HG03060 (cell line): ENCODE measurements around the gene MEIOB.
"Not testable (repeated sequence)": the region's sequence is repeated elsewhere in the genome, so short reads cannot be mapped to it uniquely, and the experiment has no call there.

ENCODE experiments used
- ATAC-seq: cut with Tn5 transposase; IDR thresholded peaks from one replicate; pipeline ENCODE4 v1.9.1; 2021; ENCODE audit warnings: low read depth, moderate number of reproducible peaks; ENCODE audit not compliant: unreplicated experiment

Gene MEIOB

GRCh38 chr16:1907226-1907860 is 35.4 kb upstream of the MEIOB start:
- ATAC-seq: no peak

DNA sequence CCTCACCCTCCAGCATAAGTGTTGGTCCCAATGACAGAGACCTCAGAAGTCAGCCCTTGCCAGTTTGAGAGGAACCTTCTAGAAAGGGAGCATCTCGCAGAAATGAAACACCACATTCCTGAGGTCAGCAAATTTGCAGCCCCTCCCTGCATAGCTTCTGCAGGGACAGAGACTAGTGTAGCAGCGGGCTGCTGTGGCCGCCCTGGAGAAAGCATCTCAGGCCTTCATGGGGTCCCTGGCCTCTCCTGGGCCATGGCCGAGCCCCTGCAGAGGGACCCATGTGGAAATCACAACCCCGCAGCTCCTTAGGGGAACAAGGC is 34.8 kb upstream of the MEIOB start:
- ATAC-seq: no peak

GRCh38 chr16:1906055-1906845 is 34.3 kb upstream of the MEIOB start:
- no peak for ATAC-seq

GRCh38 chr16:1903845-1904840 is 32.2 kb upstream of the MEIOB start:
- no peak for ATAC-seq

- no peak for ATAC-seq
Measured at GRCh38 chr16:1903220-1903574, 31.2 kb upstream of the MEIOB start.

DNA sequence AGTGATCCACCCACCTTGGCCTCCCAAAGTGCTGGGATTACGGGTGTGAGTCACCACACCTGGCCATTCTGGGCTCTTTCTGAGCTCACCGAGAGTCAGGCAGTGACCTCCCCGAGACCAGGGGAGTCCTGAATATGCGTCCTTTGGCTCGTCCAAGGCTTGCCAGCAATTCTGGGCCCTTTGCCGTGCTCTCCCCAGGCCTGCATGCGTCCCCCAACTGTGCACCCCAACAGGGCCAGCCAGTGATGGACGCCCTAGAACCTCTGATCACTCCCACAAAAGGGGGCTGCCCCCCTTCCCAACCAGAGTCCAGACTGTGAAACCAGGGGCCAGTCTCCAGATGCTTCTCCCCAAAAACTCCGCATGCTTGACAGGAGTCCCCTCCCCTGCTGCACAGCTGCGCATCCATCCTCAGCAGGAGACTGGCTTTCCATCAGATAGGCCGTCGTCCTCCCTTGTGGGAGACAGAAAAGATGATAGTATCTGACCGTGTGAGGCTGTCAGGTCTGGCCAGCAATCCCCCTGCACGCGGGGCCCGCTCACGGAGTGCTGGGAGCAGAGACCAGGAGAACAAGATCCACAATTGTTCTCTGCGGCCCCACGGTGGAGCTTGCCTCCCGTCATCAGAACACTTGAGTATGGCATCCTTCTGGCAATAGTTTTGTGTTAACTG is 30.7 kb upstream of the MEIOB start:
- no peak for ATAC-seq

GRCh38 chr16:1900452-1900774 is 28.4 kb upstream of the MEIOB start:
- ATAC-seq: no peak

GRCh38 chr16:1899641-1900451 is 27.9 kb upstream of the MEIOB start:
- no peak for ATAC-seq

GRCh38 chr16:1897692-1898091 is 25.7 kb upstream of the MEIOB start:
- ATAC-seq: not testable (repeated sequence)

GRCh38 chr16:1895949-1896675 is 24.1 kb upstream of the MEIOB start:
- ATAC-seq: no peak

GRCh38 chr16:1895068-1895467 is 23.1 kb upstream of the MEIOB start:
- no peak for ATAC-seq

GRCh38 chr16:1890708-1891050 is 18.7 kb upstream of the MEIOB start:
- no peak for ATAC-seq

DNA sequence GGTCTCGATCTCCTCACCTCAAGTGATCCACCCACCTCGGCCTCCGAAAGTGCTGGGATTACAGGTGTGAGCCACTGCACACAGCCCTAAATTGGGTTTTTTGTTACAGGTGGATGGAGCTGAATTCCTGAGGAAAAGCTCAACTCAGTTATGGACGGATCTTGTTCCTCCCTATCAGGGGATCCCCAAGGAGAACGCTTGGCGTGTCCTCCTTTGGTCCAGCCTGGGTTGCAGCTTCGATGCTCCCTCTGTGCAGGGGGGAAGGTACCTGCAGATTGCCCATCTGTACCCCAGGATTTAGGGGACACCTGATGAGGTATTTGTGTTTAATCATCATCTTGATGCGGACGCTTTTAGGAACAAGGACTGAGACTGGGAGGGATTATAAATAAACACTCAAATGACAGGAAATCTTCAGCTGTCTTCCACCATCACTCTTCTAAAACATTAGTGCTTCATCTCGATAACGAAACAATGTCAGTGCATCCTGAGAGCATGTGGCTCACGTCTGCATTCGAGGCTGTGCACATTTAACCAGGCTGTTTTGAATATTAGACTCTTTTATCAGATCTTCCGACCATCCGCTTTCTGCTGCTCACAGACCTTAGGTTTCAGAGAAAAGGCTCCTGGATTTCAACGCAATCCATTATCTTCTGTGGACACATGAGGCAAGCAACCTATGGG is 18.2 kb upstream of the MEIOB start:
- no peak for ATAC-seq

- ATAC-seq: no peak
Measured at GRCh38 chr16:1887711-1888354, 15.9 kb upstream of the MEIOB start.

DNA sequence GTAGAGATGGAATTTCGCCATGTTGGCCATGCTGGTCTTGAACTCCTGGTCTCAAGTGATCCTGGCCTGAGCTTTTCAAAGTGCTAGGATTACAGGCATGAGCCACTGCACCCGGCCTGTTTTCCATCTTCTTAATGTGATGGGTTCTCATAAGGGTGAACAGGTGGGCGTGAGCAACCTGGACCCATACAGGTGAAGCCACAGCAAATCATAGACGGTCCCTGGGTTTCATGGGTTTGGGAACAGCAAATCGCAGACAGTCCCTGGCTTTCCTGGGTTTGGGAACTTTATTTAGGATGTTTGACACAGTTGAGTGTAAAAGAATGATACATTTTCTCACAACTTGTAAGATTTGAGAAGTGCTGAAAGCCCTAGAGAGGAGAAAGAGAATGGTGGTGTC is 12.9 kb upstream of the MEIOB start:
- no peak for ATAC-seq

DNA sequence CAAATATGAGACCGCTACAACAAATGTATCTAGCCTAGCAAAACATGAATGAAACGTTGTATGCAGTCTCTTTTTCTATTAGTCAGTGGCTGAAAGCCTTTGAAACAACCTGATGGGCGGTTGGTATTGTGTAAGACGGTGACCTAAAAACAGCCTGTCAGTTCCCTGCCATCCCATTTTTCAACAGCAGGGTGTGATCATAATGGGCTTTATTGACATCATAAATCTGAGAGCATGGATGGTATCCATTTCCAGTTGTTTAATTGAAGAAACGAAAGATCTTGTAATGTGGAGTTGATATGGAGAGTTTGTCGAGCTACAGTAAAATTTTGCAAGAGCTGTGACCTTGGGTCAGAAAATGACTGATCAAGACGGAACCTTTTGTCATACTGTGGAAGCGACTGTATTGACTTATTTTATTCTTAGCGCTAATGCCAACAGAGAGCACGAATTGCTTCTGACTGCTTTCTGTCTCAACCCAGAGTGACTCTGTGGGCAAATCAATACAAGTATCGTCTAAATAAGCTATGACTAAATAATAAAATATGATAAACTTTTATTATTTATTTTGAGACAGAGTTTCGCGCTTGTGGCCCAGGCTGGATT is 12.3 kb upstream of the MEIOB start:
- ATAC-seq: no peak

DNA sequence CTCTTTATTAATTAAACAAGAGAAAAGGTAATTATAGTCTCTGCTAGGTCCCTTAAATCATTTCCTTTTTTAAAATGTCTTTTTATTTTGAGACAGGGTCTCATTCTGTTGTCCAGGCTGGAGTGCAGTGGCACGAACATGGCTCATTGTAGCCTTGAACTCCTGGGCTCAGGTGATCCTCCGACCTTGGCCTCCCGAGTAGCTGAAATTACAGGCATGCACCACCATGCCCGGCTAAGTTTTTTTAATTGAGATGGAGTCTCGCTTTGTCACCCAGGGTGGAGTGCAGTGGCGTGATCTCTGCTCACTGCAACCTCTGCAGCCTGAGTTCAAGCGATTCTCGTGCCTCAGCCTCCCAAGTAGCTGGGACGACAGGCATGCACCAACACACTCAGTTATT is 9.2 kb upstream of the MEIOB start:
- ATAC-seq: not testable (repeated sequence)

DNA sequence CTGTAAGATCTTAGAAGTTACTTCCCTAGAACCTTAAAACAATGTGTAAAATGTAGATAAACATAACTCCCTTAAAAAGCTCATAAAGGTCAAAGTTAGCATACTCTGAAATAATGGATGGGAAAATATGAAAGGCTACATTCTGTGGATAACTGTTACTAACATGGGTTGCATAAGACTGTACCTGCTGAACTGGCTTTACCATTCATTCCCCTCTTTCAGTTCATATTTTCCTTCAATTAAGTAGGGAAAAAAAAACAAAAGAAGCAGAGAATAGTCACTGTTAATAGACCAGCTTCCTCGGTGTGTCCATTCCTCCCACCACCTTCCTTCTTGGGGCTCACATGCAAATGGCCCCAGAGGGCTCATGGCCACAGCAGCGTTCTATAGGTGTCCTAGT is 7.5 kb upstream of the MEIOB start:
- no peak for ATAC-seq
